AG08395 (cell line): ENCODE data around the gene FAM20A.
A peak's percentile ranks its signal among the peaks of the same experiment; 100 is the strongest.

ENCODE experiments used
- DNase-seq: peaks from one replicate; pipeline ENCODE4 v3.0.0; 2012; ENCODE audit warnings: mixed read lengths, low spot score

The FAM20A gene

GRCh38 chr17:68608515-68609130 lies 7.5 kb upstream of the FAM20A start:
- DNase-seq = no peak

- DNase-seq = no peak
Observed at GRCh38 chr17:68606451-68607307, 5.5 kb upstream of the FAM20A start.

- DNase-seq = no peak
Observed at GRCh38 chr17:68605914-68606313, 4.7 kb upstream of the FAM20A start.

- DNase-seq = no peak
Observed at GRCh38 chr17:68603656-68604055, 2.5 kb upstream of the FAM20A start.

GRCh38 chr17:68603027-68603426 lies 1.9 kb upstream of the FAM20A start:
- no peak for DNase-seq

GRCh38 chr17:68602289-68602688 lies 1.1 kb upstream of the FAM20A start:
- DNase-seq = no peak

- no peak for DNase-seq
Observed at GRCh38 chr17:68601565-68602288, 560 bp upstream of the FAM20A start.

- no peak for DNase-seq
Observed at GRCh38 chr17:68600067-68600930, 868 bp downstream of the FAM20A start.

- no peak for DNase-seq
Observed at GRCh38 chr17:68599552-68600066, 1.6 kb downstream of the FAM20A start.

GRCh38 chr17:68599091-68599490 lies 2.1 kb downstream of the FAM20A start:
- peak; percentile 74 for DNase-seq

GRCh38 chr17:68598545-68598961 lies 2.6 kb downstream of the FAM20A start:
- no peak for DNase-seq

GRCh38 chr17:68598074-68598473 lies 3.1 kb downstream of the FAM20A start:
- no peak for DNase-seq

GRCh38 chr17:68596411-68596945 lies 4.7 kb downstream of the FAM20A start:
- DNase-seq = no peak

- DNase-seq = no peak
Observed at GRCh38 chr17:68595986-68596385, 5.2 kb downstream of the FAM20A start.

GRCh38 chr17:68595496-68595895 lies 5.7 kb downstream of the FAM20A start:
- no peak for DNase-seq

- DNase-seq = no peak
Observed at GRCh38 chr17:68594552-68594951, 6.6 kb downstream of the FAM20A start.

- DNase-seq = peak; percentile 29
Observed at GRCh38 chr17:68592682-68593641, 8.2 kb downstream of the FAM20A start.

GRCh38 chr17:68592009-68592408 lies 9.2 kb downstream of the FAM20A start:
- DNase-seq = no peak

GRCh38 chr17:68591583-68591982 lies 9.6 kb downstream of the FAM20A start:
- DNase-seq = no peak

GRCh38 chr17:68589086-68589485 lies 12.1 kb downstream of the FAM20A start:
- DNase-seq = no peak
